ENCODE measurements around the gene DNAH17.

GRCh38 chr17:78600181-78600721, 23.1 kb upstream of the DNAH17 start:
- no peak for TF ChIP-seq EP300 (IDR thresholded peaks at IDR 0.05)
- TF ChIP-seq, protein P1, sequence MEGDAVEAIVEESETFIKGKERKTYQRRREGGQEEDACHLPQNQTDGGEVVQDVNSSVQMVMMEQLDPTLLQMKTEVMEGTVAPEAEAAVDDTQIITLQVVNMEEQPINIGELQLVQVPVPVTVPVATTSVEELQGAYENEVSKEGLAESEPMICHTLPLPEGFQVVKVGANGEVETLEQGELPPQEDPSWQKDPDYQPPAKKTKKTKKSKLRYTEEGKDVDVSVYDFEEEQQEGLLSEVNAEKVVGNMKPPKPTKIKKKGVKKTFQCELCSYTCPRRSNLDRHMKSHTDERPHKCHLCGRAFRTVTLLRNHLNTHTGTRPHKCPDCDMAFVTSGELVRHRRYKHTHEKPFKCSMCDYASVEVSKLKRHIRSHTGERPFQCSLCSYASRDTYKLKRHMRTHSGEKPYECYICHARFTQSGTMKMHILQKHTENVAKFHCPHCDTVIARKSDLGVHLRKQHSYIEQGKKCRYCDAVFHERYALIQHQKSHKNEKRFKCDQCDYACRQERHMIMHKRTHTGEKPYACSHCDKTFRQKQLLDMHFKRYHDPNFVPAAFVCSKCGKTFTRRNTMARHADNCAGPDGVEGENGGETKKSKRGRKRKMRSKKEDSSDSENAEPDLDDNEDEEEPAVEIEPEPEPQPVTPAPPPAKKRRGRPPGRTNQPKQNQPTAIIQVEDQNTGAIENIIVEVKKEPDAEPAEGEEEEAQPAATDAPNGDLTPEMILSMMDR (IDR thresholded peaks at IDR 0.05) = no peak
- no peak for TF ChIP-seq POLR2A (IDR thresholded peaks at IDR 0.05)
